Measurements from ENCODE around the gene GALNT9.

The GALNT9 gene

DNA sequence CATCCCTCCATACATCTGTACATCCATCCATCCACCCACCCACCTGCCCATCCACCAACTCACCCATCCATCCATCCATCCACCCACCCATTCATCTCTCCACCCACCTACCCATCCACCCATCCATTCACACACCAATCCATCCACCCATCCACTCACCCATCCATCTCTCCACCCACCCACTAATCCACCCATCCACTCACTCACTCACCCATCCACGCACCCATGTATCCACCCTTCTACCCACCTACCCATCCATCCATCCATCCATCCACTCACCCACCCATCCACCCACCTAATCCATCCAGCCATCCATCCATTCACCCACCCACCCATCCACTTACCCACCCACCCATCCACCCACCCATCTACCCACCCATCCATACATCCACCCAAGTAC, 16.2 kb downstream of the GALNT9 start:
- DNase-seq (ENCODE audit: low spot score): no peak
- Histone ChIP-seq H3K36me3 (replicated peaks in 1 of 2; ENCODE audit: control insufficient read depth in 2 of 2, insufficient read depth in 2 of 2, low read length in 2 of 2) (no peaks in the 10 kb centered on the region), H2BK12ac (ENCODE audit: low read length) (no peak overlapping the region), H3K4ac (ENCODE audit: low read length) (no peak overlapping the region), H3K4me1 (ENCODE audit: control insufficient read depth in 2 of 2, insufficient read depth in 1 of 2, low read depth in 1 of 2, low read length in 2 of 2) (no peaks in the 10 kb centered on the region), H3K4me3 (ENCODE audit: low read length in 2 of 2) (no peak overlapping the region), H4K91ac (ENCODE audit: low read depth, low read length, poor library complexity) (no peak overlapping the region), H3K27ac (replicated peaks; ENCODE audit: low read length) (no peak overlapping the region), H3K14ac (ENCODE audit: low read length) (no peak overlapping the region), H3K4me2 (ENCODE audit: insufficient read depth, low read length, poor library complexity, severe bottlenecking) (no peak overlapping the region), H2AK5ac (ENCODE audit: low read depth, low read length) (no peak overlapping the region), H3K9ac (ENCODE audit: low read depth, low read length, poor library complexity) (no peak overlapping the region), H3K18ac (ENCODE audit: low read length) (no peak overlapping the region), H3K27me3 (ENCODE audit: control insufficient read depth in 3 of 3, insufficient read depth in 3 of 3, low read depth in 1 of 3, low read length in 3 of 3) (peaks cover 0 to 46% (median 0%) of the 10 kb centered on the region in 3 experiments), H4K8ac (ENCODE audit: low read depth, low read length) (no peak overlapping the region), H2BK5ac (ENCODE audit: low read length) (no peak overlapping the region), H3K79me1 (ENCODE audit: low read depth, low read length) (no peaks in the 10 kb centered on the region), H3K23ac (ENCODE audit: low read depth, low read length, poor library complexity) (no peak overlapping the region), H2BK15ac (ENCODE audit: low read length) (no peak overlapping the region), H2BK120ac (ENCODE audit: low read depth, low read length) (no peak overlapping the region), H3K9me3 (replicated peaks in 1 of 2; ENCODE audit: control insufficient read depth in 2 of 2, insufficient read depth in 1 of 2, low read depth in 1 of 2, low read length in 2 of 2) (peaks cover 5 to 8% of the 10 kb centered on the region in 2 donors), H2AFZ (ENCODE audit: low read length) (no peak overlapping the region)
- WGBS, 2 donors (ENCODE audit: extremely low coverage in 2 of 2, insufficient read length in 2 of 2, insufficient replicate concordance in 1 of 2): no CpG with 5 or more reads among the region's 1 CpG

DNA sequence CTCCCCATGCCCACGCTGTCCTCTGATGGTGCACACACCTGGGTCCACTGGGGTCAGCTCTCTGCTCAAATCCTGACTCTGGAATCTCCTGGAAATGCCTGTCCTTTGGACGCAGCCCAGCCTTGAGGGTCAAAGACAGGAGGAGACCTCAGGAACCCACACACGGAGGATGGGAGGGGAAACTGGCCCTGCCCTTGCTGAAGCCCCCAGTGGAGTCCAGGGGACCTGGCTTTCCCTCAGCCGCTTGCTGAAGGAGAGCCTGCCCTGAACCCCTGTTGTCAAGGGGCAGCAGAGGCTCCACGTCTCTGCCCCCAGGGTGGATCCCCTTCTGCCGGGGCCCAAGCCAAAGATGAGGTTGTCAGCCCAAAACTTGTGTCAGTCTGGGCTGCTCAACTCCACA, 16.9 kb downstream of the GALNT9 start:
- Histone ChIP-seq H3K14ac (ENCODE audit: low read length) (no peak overlapping the region), H4K8ac (ENCODE audit: low read depth, low read length) (no peak overlapping the region), H2BK15ac (ENCODE audit: low read length) (no peak overlapping the region), H2BK120ac (ENCODE audit: low read depth, low read length) (no peak overlapping the region), H3K4me2 (ENCODE audit: insufficient read depth, low read length, poor library complexity, severe bottlenecking) (no peak overlapping the region), H4K91ac (ENCODE audit: low read depth, low read length, poor library complexity) (no peak overlapping the region), H3K27ac (replicated peaks; ENCODE audit: low read length) (no peak overlapping the region), H3K4ac (ENCODE audit: low read length) (no peak overlapping the region), H3K36me3 (replicated peaks in 1 of 2; ENCODE audit: control insufficient read depth in 2 of 2, insufficient read depth in 2 of 2, low read length in 2 of 2) (no peaks in the 10 kb centered on the region), H2BK12ac (ENCODE audit: low read length) (no peak overlapping the region), H2AFZ (ENCODE audit: low read length) (no peak overlapping the region), H2BK5ac (ENCODE audit: low read length) (no peak overlapping the region), H3K18ac (ENCODE audit: low read length) (no peak overlapping the region), H3K4me3 (ENCODE audit: low read length in 2 of 2) (no peak overlapping the region), H3K79me1 (ENCODE audit: low read depth, low read length) (no peaks in the 10 kb centered on the region), H3K23ac (ENCODE audit: low read depth, low read length, poor library complexity) (no peak overlapping the region), H2AK5ac (ENCODE audit: low read depth, low read length) (no peak overlapping the region), H3K9ac (ENCODE audit: low read depth, low read length, poor library complexity) (no peak overlapping the region), H3K4me1 (ENCODE audit: control insufficient read depth in 2 of 2, insufficient read depth in 1 of 2, low read depth in 1 of 2, low read length in 2 of 2) (no peaks in the 10 kb centered on the region), H3K27me3 (ENCODE audit: control insufficient read depth in 3 of 3, insufficient read depth in 3 of 3, low read depth in 1 of 3, low read length in 3 of 3) (peaks cover 0 to 44% (median 0%) of the 10 kb centered on the region in 3 experiments), H3K9me3 (replicated peaks in 1 of 2; ENCODE audit: control insufficient read depth in 2 of 2, insufficient read depth in 1 of 2, low read depth in 1 of 2, low read length in 2 of 2) (peaks cover 5 to 8% of the 10 kb centered on the region in 2 donors)
- DNase-seq (ENCODE audit: low spot score): no peak
- no CpG with 5 or more reads among the region's 6 CpGs for WGBS, 2 donors (ENCODE audit: extremely low coverage in 2 of 2, insufficient read length in 2 of 2, insufficient replicate concordance in 1 of 2)

- no peak overlapping the region for H2BK120ac ChIP-seq (ENCODE audit: low read depth, low read length)
- H2AFZ ChIP-seq (ENCODE audit: low read length): no peak overlapping the region
- H3K4ac ChIP-seq (ENCODE audit: low read length): no peak overlapping the region
- peak overlapping the region; percentile 81 for H2AK5ac ChIP-seq (ENCODE audit: low read depth, low read length)
- no CpG with 5 or more reads among the region's 17 CpGs for WGBS, 2 donors (ENCODE audit: extremely low coverage in 2 of 2, insufficient read length in 2 of 2, insufficient replicate concordance in 1 of 2)
- peaks cover 5 to 8% of the 10 kb centered on the region in 2 donors for H3K9me3 ChIP-seq (replicated peaks in 1 of 2; ENCODE audit: control insufficient read depth in 2 of 2, insufficient read depth in 1 of 2, low read depth in 1 of 2, low read length in 2 of 2)
- peak overlapping the region; percentile 28 for H3K18ac ChIP-seq (ENCODE audit: low read length)
- no peak overlapping the region for H3K14ac ChIP-seq (ENCODE audit: low read length)
- H2BK12ac ChIP-seq (ENCODE audit: low read length): no peak overlapping the region
- H2BK15ac ChIP-seq (ENCODE audit: low read length): no peak overlapping the region
- H3K36me3 ChIP-seq (replicated peaks in 1 of 2; ENCODE audit: control insufficient read depth in 2 of 2, insufficient read depth in 2 of 2, low read length in 2 of 2): no peaks in the 10 kb centered on the region
- H4K91ac ChIP-seq (ENCODE audit: low read depth, low read length, poor library complexity): no peak overlapping the region
- no peak for DNase-seq (ENCODE audit: low spot score)
- H2BK5ac ChIP-seq (ENCODE audit: low read length): no peak overlapping the region
- no peak overlapping the region for H3K27ac ChIP-seq (replicated peaks; ENCODE audit: low read length)
- no peaks in the 10 kb centered on the region for H3K79me1 ChIP-seq (ENCODE audit: low read depth, low read length)
- no peak overlapping the region for H4K8ac ChIP-seq (ENCODE audit: low read depth, low read length)
- H3K4me2 ChIP-seq (ENCODE audit: insufficient read depth, low read length, poor library complexity, severe bottlenecking): no peak overlapping the region
- peak overlapping the region; percentile 60 for H3K9ac ChIP-seq (ENCODE audit: low read depth, low read length, poor library complexity)
- H3K23ac ChIP-seq (ENCODE audit: low read depth, low read length, poor library complexity): peak overlapping the region; percentile 73
- H3K27me3 ChIP-seq (ENCODE audit: control insufficient read depth in 3 of 3, insufficient read depth in 3 of 3, low read depth in 1 of 3, low read length in 3 of 3): peaks cover 0 to 38% (median 0%) of the 10 kb centered on the region in 3 experiments
- no peaks in the 10 kb centered on the region for H3K4me1 ChIP-seq (ENCODE audit: control insufficient read depth in 2 of 2, insufficient read depth in 1 of 2, low read depth in 1 of 2, low read length in 2 of 2)
- no peak overlapping the region for H3K4me3 ChIP-seq (ENCODE audit: low read length in 2 of 2)
These were observed 18.0 kb downstream of the GALNT9 start for GRCh38 chr12:132311201-132311915.

- no CpG with 5 or more reads among the region's 33 CpGs for WGBS, 2 donors (ENCODE audit: extremely low coverage in 2 of 2, insufficient read length in 2 of 2, insufficient replicate concordance in 1 of 2)
- H3K9me3 ChIP-seq (replicated peaks in 1 of 2; ENCODE audit: control insufficient read depth in 2 of 2, insufficient read depth in 1 of 2, low read depth in 1 of 2, low read length in 2 of 2): peaks cover 5 to 8% of the 10 kb centered on the region in 2 donors
These were observed 19.0 kb downstream of the GALNT9 start for GRCh38 chr12:132310181-132311040.

More at GRCh38 chr12:132310181-132311040, 19.0 kb downstream of the GALNT9 start:
- Histone ChIP-seq H3K4me1 (ENCODE audit: control insufficient read depth in 2 of 2, insufficient read depth in 1 of 2, low read depth in 1 of 2, low read length in 2 of 2) (no peaks in the 10 kb centered on the region), H3K4me2 (ENCODE audit: insufficient read depth, low read length, poor library complexity, severe bottlenecking) (no peak overlapping the region), H3K14ac (ENCODE audit: low read length) (no peak overlapping the region), H3K23ac (ENCODE audit: low read depth, low read length, poor library complexity) (no peak overlapping the region), H3K27me3 (ENCODE audit: control insufficient read depth in 3 of 3, insufficient read depth in 3 of 3, low read depth in 1 of 3, low read length in 3 of 3) (peaks cover 0 to 29% (median 0%) of the 10 kb centered on the region in 3 experiments), H3K4ac (ENCODE audit: low read length) (no peak overlapping the region), H4K91ac (ENCODE audit: low read depth, low read length, poor library complexity) (no peak overlapping the region), H2AFZ (ENCODE audit: low read length) (no peak overlapping the region), H2AK5ac (ENCODE audit: low read depth, low read length) (no peak overlapping the region), H3K27ac (replicated peaks; ENCODE audit: low read length) (no peak overlapping the region), H3K4me3 (ENCODE audit: low read length in 2 of 2) (no peak overlapping the region), H4K8ac (ENCODE audit: low read depth, low read length) (no peak overlapping the region), H3K36me3 (replicated peaks in 1 of 2; ENCODE audit: control insufficient read depth in 2 of 2, insufficient read depth in 2 of 2, low read length in 2 of 2) (no peaks in the 10 kb centered on the region), H2BK15ac (ENCODE audit: low read length) (no peak overlapping the region), H3K79me1 (ENCODE audit: low read depth, low read length) (no peaks in the 10 kb centered on the region), H3K18ac (ENCODE audit: low read length) (peak overlapping the region; percentile 76), H2BK5ac (ENCODE audit: low read length) (no peak overlapping the region), H2BK120ac (ENCODE audit: low read depth, low read length) (peak overlapping the region; percentile 61), H3K9ac (ENCODE audit: low read depth, low read length, poor library complexity) (no peak overlapping the region), H2BK12ac (ENCODE audit: low read length) (no peak overlapping the region)
- no peak for DNase-seq (ENCODE audit: low spot score)
